ENCODE data around the gene PLEKHH2. TPM values are rescaled to one million over a fixed set of nuclear protein-coding genes. Genes with fewer than 3 reads are reported as not detected.

Gene PLEKHH2
- total RNA-seq, 1 donor from 2014 or later: 0.11 TPM

- TF ChIP-seq CTCF (IDR thresholded peaks at IDR 0.05): no peak
- Mint-ChIP-seq H3K36me3 (ENCODE audit: low read depth) (no peaks in the 10 kb centered on the region), H3K27ac (no peak overlapping the region), H3K4me3 (no peak overlapping the region), H3K27me3 (peaks cover 10% of the 10 kb centered on the region), H3K9me3 (no peaks in the 10 kb centered on the region), H3K4me1 (no peaks in the 10 kb centered on the region)
- intact Hi-C loops (cut with micrococcal nuclease): no loop called here
- DNase-seq: no peak
- ChIA-PET CTCF (no interaction called here), POLR2A (no interaction called here)
- no peak for ATAC-seq (ENCODE audit: low read depth)
Measured at GRCh38 chr2:43759195-43759594, 122.1 kb downstream of the PLEKHH2 start.

GRCh38 chr2:43762286-43762685, 125.2 kb downstream of the PLEKHH2 start:
- CTCF ChIA-PET: no interaction called here
- DNase-seq (no peak), ATAC-seq (ENCODE audit: low read depth) (no peak)
- Mint-ChIP-seq H3K36me3 (ENCODE audit: low read depth) (no peaks in the 10 kb centered on the region), H3K4me1 (no peaks in the 10 kb centered on the region), H3K27me3 (peaks cover 7% of the 10 kb centered on the region), H3K4me3 (no peak overlapping the region), H3K9me3 (no peaks in the 10 kb centered on the region), H3K27ac (no peak overlapping the region)
- POLR2A ChIA-PET: no interaction called here
- TF ChIP-seq CTCF (IDR thresholded peaks at IDR 0.05): no peak
- intact Hi-C loops (cut with micrococcal nuclease): no loop called here

GRCh38 chr2:43763091-43763490, 126.0 kb downstream of the PLEKHH2 start:
- DNase-seq (no peak), ATAC-seq (ENCODE audit: low read depth) (no peak)
- Mint-ChIP-seq H3K36me3 (ENCODE audit: low read depth) (no peaks in the 10 kb centered on the region), H3K9me3 (no peaks in the 10 kb centered on the region), H3K4me1 (no peaks in the 10 kb centered on the region), H3K27me3 (peaks cover 7% of the 10 kb centered on the region), H3K4me3 (no peak overlapping the region), H3K27ac (no peak overlapping the region)
- ChIA-PET POLR2A (no interaction called here), CTCF (no interaction called here)
- intact Hi-C loops (cut with micrococcal nuclease): no loop called here
- no peak for TF ChIP-seq CTCF (IDR thresholded peaks at IDR 0.05)

GRCh38 chr2:43764086-43764705, 127.1 kb downstream of the PLEKHH2 start:
- CTCF ChIA-PET: no interaction called here

GRCh38 chr2:43766006-43766405, 128.9 kb downstream of the PLEKHH2 start:
- ChIA-PET POLR2A (no interaction called here), CTCF (no interaction called here)

More at GRCh38 chr2:43764086-43764705, 127.1 kb downstream of the PLEKHH2 start:
- H3K36me3 Mint-ChIP-seq (ENCODE audit: low read depth): no peaks in the 10 kb centered on the region
- H3K4me3 Mint-ChIP-seq: no peak overlapping the region
- no peaks in the 10 kb centered on the region for H3K4me1 Mint-ChIP-seq
- intact Hi-C loops (cut with micrococcal nuclease): no loop called here
- no peak for ATAC-seq (ENCODE audit: low read depth)
- no peak for TF ChIP-seq CTCF (IDR thresholded peaks at IDR 0.05)
- DNase-seq: no peak
- peaks cover 10% of the 10 kb centered on the region for H3K27me3 Mint-ChIP-seq
- H3K9me3 Mint-ChIP-seq: no peaks in the 10 kb centered on the region
- H3K27ac Mint-ChIP-seq: no peak overlapping the region
- POLR2A ChIA-PET: no interaction called here

More at GRCh38 chr2:43766006-43766405, 128.9 kb downstream of the PLEKHH2 start:
- Mint-ChIP-seq H3K4me1 (no peaks in the 10 kb centered on the region), H3K4me3 (no peak overlapping the region), H3K27me3 (peaks cover 14% of the 10 kb centered on the region), H3K36me3 (ENCODE audit: low read depth) (no peaks in the 10 kb centered on the region), H3K27ac (no peak overlapping the region), H3K9me3 (no peaks in the 10 kb centered on the region)
- TF ChIP-seq CTCF (IDR thresholded peaks at IDR 0.05): no peak
- DNase-seq (no peak), ATAC-seq (ENCODE audit: low read depth) (no peak)
- intact Hi-C loops (cut with micrococcal nuclease): no loop called here
